GM21423 (cell line): Measurements from ENCODE around the gene MYO3B.

Source experiments
- ATAC-seq: cut with Tn5 transposase; IDR thresholded peaks from one replicate; pipeline ENCODE4 v1.9.1; 2021; ENCODE audit warnings: mild to moderate bottlenecking, moderate library complexity; ENCODE audit not compliant: unreplicated experiment

The MYO3B gene

GRCh38 chr2:170162271-170162632, 15.7 kb upstream of the MYO3B start:
- no peak for ATAC-seq

GRCh38 chr2:170163411-170164065, 14.4 kb upstream of the MYO3B start:
- no peak for ATAC-seq

GRCh38 chr2:170165129-170165528, 12.8 kb upstream of the MYO3B start:
- ATAC-seq, result no peak

GRCh38 chr2:170166735-170167134, 11.2 kb upstream of the MYO3B start:
- ATAC-seq, result no peak

- no peak for ATAC-seq
Measured at GRCh38 chr2:170170281-170171040, 7.5 kb upstream of the MYO3B start.

- ATAC-seq, result no peak
Measured at GRCh38 chr2:170176212-170176611, 1.7 kb upstream of the MYO3B start.

GRCh38 chr2:170180031-170180566, 2.2 kb downstream of the MYO3B start:
- peak; percentile 70 for ATAC-seq

GRCh38 chr2:170181602-170182001, 3.7 kb downstream of the MYO3B start:
- no peak for ATAC-seq

- ATAC-seq, result no peak
Measured at GRCh38 chr2:170185319-170185718, 7.4 kb downstream of the MYO3B start.

GRCh38 chr2:170189757-170190156, 11.8 kb downstream of the MYO3B start:
- no peak for ATAC-seq

- no peak for ATAC-seq
Measured at GRCh38 chr2:170190172-170190571, 12.2 kb downstream of the MYO3B start.

- ATAC-seq, result no peak
Measured at GRCh38 chr2:170191166-170191866, 13.4 kb downstream of the MYO3B start.

GRCh38 chr2:170196963-170197362, 19.0 kb downstream of the MYO3B start:
- ATAC-seq, result no peak

GRCh38 chr2:170201275-170201674, 23.3 kb downstream of the MYO3B start:
- no peak for ATAC-seq

GRCh38 chr2:170201734-170202393, 23.9 kb downstream of the MYO3B start:
- no peak for ATAC-seq

- ATAC-seq, result no peak
Measured at GRCh38 chr2:170202437-170202836, 24.5 kb downstream of the MYO3B start.

GRCh38 chr2:170204298-170204951, 26.5 kb downstream of the MYO3B start:
- ATAC-seq, result no peak

- ATAC-seq, result no peak
Measured at GRCh38 chr2:170206246-170206645, 28.3 kb downstream of the MYO3B start.

- no peak for ATAC-seq
Measured at GRCh38 chr2:170206805-170207407, 29.0 kb downstream of the MYO3B start.

- ATAC-seq, result no peak
Measured at GRCh38 chr2:170207901-170208300, 30.0 kb downstream of the MYO3B start.
